Spleen (tissue), 7 donors: ENCODE results near the gene TYK2.

ENCODE experiments used
- POLR2A ChIP-seq, 3 donors: fragments of 450-650 bp; IDR thresholded peaks; one replicate each; pipeline ENCODE4 v1.5.1; 2017; ENCODE audit warnings: antibody characterized with exemption in 3 of 3, mild to moderate bottlenecking in 1 of 3
- POLR2AphosphoS5 ChIP-seq, 3 donors: sonication (generic); formaldehyde crosslinking; IDR thresholded peaks; one replicate each; pipeline ENCODE4 v1.5.1; 2017; ENCODE audit warnings: antibody characterized with exemption in 3 of 3
- TF ChIP-seq, protein P1 (sequence below), 11 experiments: fragments of 200-600 bp in 7 of 11; fragments of 450-650 bp in 4 of 11; sonication (generic) in 4 of 11; IDR thresholded peaks in 8 of 11; conservative IDR thresholded peaks in 3 of 11; 1 replicate in 7 of 11; 2 replicates in 4 of 11; pipeline versions ENCODE4 v1.4.0 to v1.8.0; 2016 to 2021; ENCODE audit warnings: antibody characterized with exemption in 11 of 11, inconsistent platforms in 4 of 11, mild to moderate bottlenecking in 1 of 11
- donor health status: DM: no; HTN: no; CAD: no; lungs with moderate emphysema.
- donor health status: DM: no; HTN: no; CAD: no.
- donor health status: DM: no; HTN: no; CAD: no.

DNA sequence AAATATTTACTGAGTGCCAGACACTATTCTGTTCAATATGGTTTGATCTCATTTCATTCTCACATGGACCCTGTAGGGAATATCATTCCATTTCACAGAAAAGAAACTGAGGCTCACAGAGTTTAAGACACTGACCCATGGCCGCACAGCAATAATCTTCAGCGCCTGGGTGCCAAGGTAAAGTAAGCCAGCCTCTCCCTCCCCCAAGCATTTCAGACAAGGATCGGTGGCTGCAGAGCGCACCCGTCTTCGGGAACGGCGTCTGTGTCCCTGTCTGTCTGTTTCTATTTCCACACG is 35.7 kb upstream of the TYK2 start:
- TF ChIP-seq, protein P1, sequence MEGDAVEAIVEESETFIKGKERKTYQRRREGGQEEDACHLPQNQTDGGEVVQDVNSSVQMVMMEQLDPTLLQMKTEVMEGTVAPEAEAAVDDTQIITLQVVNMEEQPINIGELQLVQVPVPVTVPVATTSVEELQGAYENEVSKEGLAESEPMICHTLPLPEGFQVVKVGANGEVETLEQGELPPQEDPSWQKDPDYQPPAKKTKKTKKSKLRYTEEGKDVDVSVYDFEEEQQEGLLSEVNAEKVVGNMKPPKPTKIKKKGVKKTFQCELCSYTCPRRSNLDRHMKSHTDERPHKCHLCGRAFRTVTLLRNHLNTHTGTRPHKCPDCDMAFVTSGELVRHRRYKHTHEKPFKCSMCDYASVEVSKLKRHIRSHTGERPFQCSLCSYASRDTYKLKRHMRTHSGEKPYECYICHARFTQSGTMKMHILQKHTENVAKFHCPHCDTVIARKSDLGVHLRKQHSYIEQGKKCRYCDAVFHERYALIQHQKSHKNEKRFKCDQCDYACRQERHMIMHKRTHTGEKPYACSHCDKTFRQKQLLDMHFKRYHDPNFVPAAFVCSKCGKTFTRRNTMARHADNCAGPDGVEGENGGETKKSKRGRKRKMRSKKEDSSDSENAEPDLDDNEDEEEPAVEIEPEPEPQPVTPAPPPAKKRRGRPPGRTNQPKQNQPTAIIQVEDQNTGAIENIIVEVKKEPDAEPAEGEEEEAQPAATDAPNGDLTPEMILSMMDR (IDR thresholded peaks at IDR 0.05 in 8 of 11, conservative IDR thresholded peaks at IDR 0.05 in 3 of 11) = no peak
- no peak for TF ChIP-seq POLR2A (IDR thresholded peaks at IDR 0.05)
- TF ChIP-seq POLR2AphosphoS5 (IDR thresholded peaks at IDR 0.05) = no peak
